Stimulated activated CD4-positive, alpha-beta T cell treated with anti-CD3 and anti-CD28 coated beads, Interleukin-1b, Interleukin-23, amount 100 ng/mL, for 1 hour (primary cell): ENCODE results near the gene SRSF7.
A peak's percentile ranks its signal among the peaks of the same experiment; 100 is the strongest.
"Not testable (repeated sequence)": the region's sequence is repeated elsewhere in the genome, so short reads cannot be mapped to it uniquely, and the experiment has no call there.

ENCODE experiments used
- DNase-seq, 2 donors: peaks; one replicate each; pipeline ENCODE4 v3.0.0-alpha.2; 2020; ENCODE audit warnings: low read depth in 2 of 2

The SRSF7 gene

GRCh38 chr2:38754049-38754448 is 2.9 kb upstream of the SRSF7 start:
- no peak for DNase-seq

- peak in 1 of 2 donors; percentile 10 for DNase-seq
These were observed 642 bp upstream of the SRSF7 start for GRCh38 chr2:38751596-38752410.

- DNase-seq: peak in 1 of 2 donors; percentile 15
These were observed 910 bp downstream of the SRSF7 start for GRCh38 chr2:38750011-38750890.

DNA sequence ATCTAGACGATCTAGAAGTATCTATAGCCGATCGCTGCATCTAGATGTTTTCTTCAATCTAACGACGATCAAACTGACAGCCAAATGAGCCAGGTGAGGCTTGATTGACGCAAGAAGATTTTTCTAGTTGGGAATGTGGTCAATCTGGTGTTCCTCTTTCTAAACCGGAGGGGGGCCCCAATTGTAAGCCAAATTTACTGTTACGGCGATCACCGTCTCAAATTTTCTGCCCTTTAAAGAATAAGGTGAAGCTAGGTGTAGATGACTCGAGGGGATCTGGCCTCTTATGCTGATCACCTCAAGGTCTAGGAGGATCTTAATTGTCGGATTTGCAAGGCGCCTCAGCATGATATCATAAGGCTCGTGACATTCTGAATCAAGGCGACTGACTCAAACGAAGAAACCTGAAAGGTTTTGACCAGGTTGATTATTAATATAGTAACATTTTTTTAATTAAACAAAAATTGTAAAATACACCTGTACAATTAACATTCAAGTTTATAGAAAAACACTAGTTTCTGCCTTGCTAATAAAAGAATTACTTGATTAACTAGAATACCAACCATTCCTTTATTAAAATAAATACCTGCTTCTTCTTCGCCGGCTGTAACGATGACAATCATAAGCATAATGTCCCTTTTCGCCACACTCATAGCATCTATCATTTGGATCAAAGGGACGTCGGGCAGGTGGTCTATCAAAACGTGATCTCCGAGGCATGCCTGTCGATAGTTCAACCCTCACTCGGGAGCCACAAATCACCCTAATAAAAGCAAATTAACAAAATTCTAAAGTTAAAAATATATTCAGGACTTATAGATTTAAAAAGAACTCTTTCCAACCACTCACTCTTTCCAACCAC is 2.0 kb downstream of the SRSF7 start:
- no peak for DNase-seq

DNA sequence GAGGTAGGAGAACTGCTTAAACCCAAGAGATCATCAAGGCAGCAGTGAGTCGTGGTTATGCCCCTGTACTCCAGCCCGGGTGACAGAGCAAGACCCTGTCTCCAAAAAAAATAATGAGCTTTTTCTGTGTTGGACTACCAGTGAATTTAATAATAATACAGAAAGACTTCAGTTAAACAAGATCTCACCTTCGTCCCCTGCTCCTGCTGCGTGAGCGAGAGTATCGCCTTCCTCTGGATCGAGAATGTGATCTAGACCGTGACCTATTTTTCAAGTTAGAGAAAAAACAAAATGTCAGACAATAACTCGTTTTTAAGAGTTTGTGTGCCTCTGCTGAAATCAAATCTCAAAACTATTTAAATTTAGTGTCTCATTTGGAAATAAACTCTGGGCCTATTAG is 2.8 kb downstream of the SRSF7 start:
- no peak for DNase-seq

GRCh38 chr2:38747819-38748218 is 3.3 kb downstream of the SRSF7 start:
- no peak for DNase-seq

- DNase-seq: no peak
These were observed 4.1 kb downstream of the SRSF7 start for GRCh38 chr2:38747007-38747424.

DNA sequence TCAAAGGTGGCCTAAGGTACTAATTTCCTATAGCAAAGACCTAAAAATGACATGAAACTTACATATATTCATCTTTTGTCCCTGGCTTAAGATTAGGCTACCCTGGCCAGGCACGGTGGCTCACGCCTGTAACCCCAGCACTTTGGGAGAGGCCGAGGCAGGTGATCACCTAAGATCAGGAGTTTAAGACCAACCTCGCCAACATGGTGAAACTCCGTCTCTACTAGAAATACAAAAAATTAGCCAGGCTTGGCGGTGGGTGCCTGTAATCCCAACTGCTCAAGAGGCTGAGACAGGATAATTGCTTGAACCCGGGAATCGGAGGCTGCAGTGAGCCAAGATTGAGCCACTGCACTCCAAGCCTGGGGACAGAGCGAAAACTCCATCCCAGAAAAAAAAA is 5.9 kb downstream of the SRSF7 start:
- no peak for DNase-seq

GRCh38 chr2:38744399-38744780 is 6.8 kb downstream of the SRSF7 start:
- DNase-seq: no peak

DNA sequence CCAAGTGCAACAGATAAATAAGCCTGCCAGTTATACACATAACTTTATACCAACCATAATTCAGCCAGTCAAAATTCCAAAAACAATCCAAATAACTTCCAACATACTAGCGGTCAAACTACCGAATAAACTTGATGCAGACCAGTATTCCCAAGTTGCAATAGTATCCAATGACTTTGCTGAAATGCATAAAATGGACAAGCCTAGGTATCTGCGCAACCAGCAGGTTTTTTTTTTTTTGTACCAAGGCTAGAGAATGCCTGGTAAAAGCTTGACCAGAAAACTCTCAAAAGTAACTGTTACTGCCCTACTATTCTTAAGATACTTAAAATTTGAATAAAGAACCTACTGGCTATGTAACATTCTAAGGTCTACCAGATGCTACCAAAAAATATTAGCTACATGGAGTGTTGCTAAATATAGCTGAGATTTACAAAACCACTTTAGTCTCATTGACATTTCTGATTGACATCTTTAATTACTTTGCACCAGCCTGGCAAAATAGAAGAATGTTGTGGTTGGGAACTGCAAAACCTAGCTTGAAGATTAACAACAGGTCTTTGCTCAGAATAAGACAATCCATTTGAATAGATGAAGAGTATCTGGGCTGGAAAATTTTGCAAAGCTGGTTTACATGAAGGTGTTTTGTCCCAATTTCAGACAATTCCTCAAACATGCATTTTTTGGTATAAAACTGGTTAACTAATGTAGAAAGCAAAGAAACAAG is 7.3 kb downstream of the SRSF7 start:
- DNase-seq: no peak

GRCh38 chr2:38742797-38743559 is 8.2 kb downstream of the SRSF7 start:
- DNase-seq: no peak

GRCh38 chr2:38740851-38741731 is 10.1 kb downstream of the SRSF7 start:
- DNase-seq: no peak

GRCh38 chr2:38739524-38739923 is 11.6 kb downstream of the SRSF7 start:
- DNase-seq: no peak

GRCh38 chr2:38737925-38738324 is 13.2 kb downstream of the SRSF7 start:
- no peak for DNase-seq

DNA sequence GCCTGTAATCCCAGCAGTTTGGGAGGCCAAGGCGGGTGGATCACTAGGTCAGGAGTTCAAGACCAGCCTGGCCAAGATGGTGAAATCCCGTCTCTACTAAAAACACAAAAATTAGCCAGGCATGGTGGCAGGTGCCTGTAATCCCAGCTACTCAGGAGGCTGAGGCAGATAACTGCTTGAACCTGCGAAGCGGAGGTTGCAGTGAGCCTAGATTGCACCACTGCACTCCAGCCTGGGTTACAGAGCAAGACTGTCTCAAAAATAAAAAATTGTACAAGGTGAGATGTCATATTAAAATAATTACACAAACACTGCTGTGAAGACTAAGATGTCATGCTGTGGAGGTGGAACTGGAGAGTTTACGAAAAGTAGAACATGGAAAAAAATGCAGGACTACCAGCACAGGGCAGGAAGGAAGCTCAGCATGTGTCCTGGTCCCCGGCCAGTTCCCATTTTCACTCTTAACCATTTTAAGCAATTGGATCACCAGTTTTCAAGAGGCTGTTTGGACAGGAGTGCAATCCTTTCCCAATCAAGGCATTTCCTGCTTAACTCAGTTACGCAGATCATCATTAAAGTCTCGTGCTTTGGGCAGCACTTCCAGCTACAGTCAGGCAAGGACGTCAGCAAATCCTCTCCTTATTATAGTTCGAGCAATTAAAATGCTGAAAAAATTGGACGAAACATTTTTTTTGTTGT is 14.0 kb downstream of the SRSF7 start:
- DNase-seq: not testable (repeated sequence)

GRCh38 chr2:38735999-38736320 is 15.2 kb downstream of the SRSF7 start:
- no peak for DNase-seq

DNA sequence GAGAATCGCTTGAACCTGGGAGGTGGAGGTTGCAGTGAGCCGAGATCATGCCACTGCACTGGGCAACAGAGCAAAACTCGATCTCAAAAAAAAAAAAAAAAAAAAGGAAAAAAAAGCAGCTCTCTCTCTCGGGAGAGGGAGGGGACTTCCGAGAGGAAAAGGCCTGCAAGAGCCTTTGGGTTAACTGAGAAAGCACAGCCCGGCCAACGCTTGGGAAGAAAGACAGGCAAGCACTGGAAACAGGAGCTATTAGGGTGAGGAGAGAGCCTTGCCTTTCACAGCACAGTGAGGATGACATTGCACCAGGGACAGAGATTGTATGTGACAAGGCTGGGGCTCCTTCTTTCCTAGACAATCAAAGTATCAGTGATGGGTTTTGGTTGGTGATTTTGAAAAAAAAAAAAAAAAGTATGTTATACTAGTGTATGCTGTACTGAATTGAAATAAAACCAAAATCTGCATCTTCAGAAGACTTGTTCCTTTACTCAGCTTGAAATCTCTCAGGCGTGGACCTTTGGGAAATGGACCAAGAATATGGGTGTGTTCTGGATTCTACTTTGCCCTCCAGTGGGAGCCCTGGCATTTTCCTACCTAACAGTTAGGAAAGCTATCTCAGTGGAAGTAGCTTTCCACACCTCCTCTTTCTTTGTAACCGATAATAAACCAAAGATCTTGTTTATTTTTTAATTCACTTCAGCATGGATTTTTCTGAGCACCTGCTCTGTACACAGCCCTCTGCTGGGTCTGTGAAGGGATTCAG is 16.7 kb downstream of the SRSF7 start:
- no peak for DNase-seq

GRCh38 chr2:38733300-38733971 is 17.7 kb downstream of the SRSF7 start:
- no peak for DNase-seq
